Coronary artery (tissue), 2 donors: ENCODE data around the gene FAM8A1.

Source experiments
- DNase-seq: peaks from one replicate; pipeline ENCODE4 v3.0.0-alpha.2; 2017; ENCODE audit warnings: low spot score
- H3K27ac ChIP-seq, 2 donors: fragments of 200-600 bp; sonication (generic); one replicate each; pipeline ENCODE4 v1.5.1; 2016 to 2019
- H3K4me3 ChIP-seq: fragments of 200-600 bp; sonication (generic); 2 replicates; pipeline ENCODE4 v1.5.1; 2016; ENCODE audit warnings: mild to moderate bottlenecking, moderate library complexity
- TF ChIP-seq, protein P1 (sequence below): fragments of 200-600 bp; sonication (generic); IDR thresholded peaks from one replicate; pipeline ENCODE4 v1.5.1; 2019; ENCODE audit warnings: antibody characterized with exemption

The FAM8A1 gene

DNA sequence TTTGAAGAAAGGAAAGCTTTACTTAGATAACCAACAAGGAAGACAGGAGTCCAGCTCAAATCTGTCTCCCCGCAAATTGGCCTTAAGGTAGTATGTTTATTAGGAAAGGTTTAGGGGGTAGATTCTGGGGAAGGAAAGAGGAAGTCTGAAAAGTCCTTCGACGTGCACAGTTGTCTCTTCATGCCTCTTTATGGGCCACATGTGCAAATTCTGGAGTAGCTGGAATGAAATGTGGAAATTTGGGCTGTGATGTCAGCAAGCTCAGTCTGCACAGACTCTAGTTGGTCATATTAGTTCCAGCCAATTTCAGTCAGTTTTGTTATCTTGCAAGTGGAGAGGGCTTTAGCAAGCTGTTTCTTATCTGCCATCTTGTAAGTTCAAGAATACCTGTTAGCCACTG is 56.5 kb downstream of the FAM8A1 start:
- TF ChIP-seq, protein P1, sequence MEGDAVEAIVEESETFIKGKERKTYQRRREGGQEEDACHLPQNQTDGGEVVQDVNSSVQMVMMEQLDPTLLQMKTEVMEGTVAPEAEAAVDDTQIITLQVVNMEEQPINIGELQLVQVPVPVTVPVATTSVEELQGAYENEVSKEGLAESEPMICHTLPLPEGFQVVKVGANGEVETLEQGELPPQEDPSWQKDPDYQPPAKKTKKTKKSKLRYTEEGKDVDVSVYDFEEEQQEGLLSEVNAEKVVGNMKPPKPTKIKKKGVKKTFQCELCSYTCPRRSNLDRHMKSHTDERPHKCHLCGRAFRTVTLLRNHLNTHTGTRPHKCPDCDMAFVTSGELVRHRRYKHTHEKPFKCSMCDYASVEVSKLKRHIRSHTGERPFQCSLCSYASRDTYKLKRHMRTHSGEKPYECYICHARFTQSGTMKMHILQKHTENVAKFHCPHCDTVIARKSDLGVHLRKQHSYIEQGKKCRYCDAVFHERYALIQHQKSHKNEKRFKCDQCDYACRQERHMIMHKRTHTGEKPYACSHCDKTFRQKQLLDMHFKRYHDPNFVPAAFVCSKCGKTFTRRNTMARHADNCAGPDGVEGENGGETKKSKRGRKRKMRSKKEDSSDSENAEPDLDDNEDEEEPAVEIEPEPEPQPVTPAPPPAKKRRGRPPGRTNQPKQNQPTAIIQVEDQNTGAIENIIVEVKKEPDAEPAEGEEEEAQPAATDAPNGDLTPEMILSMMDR: no peak

More for the DNA sequence above, 56.5 kb downstream of the FAM8A1 start:
- no peak for DNase-seq
- H3K27ac ChIP-seq: no peak overlapping the region
- H3K4me3 ChIP-seq: no peak overlapping the region
